Esophagus muscularis mucosa (tissue), 4 donors: ENCODE measurements around the gene CLEC4C.

Experiments used
- EP300 ChIP-seq: sonication (generic); formaldehyde crosslinking; IDR thresholded peaks from one replicate; pipeline ENCODE4 v1.6.1; 2017; ENCODE audit warnings: antibody characterized with exemption
- POLR2A ChIP-seq: fragments of 450-650 bp; IDR thresholded peaks from one replicate; pipeline ENCODE4 v1.6.1; 2017; ENCODE audit warnings: antibody characterized with exemption, moderate library complexity, mild to moderate bottlenecking, low read depth
- POLR2AphosphoS5 ChIP-seq, 2 donors: sonication (generic); formaldehyde crosslinking; IDR thresholded peaks; one replicate each; pipeline ENCODE4 v1.6.1; 2017; ENCODE audit warnings: antibody characterized with exemption in 2 of 2
- TF ChIP-seq, protein P1 (sequence below), 3 experiments: fragments of 200-600 bp in 2 of 3; fragments of 450-650 bp in 1 of 3; sonication (generic) in 2 of 3; IDR thresholded peaks; one replicate each; pipeline ENCODE4 v1.5.1; 2017 to 2019; ENCODE audit warnings: antibody characterized with exemption in 3 of 3, mild to moderate bottlenecking in 2 of 3, moderate library complexity in 1 of 3

DNA sequence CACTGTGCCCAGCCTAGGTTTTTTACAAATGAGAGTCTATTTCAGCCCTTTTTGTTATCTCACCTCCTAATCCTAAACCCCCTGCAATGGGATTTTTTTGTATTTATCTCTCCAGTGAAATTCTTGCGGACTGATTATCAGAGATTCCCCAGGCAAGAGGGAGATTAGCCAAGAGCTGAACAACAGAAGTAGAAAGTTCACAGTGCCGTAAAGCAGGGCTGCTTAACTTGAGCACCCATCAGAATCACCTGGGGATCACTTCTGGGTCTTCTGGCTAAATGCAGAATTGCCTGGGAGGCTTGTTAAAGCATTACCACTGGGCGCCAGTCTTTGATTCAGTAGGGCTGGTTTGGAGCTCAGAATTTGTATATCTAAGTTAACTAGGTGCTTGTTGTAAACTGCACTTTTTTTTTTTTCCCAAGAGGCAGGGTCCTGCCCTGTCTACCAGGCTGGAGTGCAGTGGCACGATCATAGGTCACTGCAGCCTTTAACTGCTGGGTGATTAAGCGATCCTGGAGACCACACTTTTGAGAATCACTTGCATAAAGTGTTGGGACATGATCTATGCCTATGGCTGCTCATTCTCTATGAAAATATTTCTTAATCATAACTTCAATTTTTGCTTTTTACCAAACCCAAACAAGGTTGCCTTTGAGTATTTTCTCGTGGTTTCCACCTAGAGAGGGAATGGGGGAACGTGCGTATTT is 37.1 kb downstream of the CLEC4C start:
- TF ChIP-seq, protein P1, sequence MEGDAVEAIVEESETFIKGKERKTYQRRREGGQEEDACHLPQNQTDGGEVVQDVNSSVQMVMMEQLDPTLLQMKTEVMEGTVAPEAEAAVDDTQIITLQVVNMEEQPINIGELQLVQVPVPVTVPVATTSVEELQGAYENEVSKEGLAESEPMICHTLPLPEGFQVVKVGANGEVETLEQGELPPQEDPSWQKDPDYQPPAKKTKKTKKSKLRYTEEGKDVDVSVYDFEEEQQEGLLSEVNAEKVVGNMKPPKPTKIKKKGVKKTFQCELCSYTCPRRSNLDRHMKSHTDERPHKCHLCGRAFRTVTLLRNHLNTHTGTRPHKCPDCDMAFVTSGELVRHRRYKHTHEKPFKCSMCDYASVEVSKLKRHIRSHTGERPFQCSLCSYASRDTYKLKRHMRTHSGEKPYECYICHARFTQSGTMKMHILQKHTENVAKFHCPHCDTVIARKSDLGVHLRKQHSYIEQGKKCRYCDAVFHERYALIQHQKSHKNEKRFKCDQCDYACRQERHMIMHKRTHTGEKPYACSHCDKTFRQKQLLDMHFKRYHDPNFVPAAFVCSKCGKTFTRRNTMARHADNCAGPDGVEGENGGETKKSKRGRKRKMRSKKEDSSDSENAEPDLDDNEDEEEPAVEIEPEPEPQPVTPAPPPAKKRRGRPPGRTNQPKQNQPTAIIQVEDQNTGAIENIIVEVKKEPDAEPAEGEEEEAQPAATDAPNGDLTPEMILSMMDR (IDR thresholded peaks at IDR 0.05) = no peak
- TF ChIP-seq POLR2AphosphoS5 (IDR thresholded peaks at IDR 0.05) = no peak
- TF ChIP-seq POLR2A = no peak
- TF ChIP-seq EP300 = no peak
